Endothelial cell of umbilical vein (primary cell): ENCODE results near the gene RNF183. TPM values are rescaled to one million over a fixed set of nuclear protein-coding genes. Genes with fewer than 3 reads are reported as not detected.

Source experiments
- BruUV-seq: library from RNA; stranded (reverse); fragments of 400-500 nt; replicated peaks from 2 replicates; lab custom pipeline; 2021; lab: Mats Ljungman, UMichigan
- CTCF ChIA-PET: fragments of 300-600, 350-600 bp; sonication (Branson Sonifier 250); formaldehyde crosslinking; loops from one replicate; lab custom pipeline; 2021; ENCODE audit warnings: antibody characterized with exemption, inconsistent platforms; lab: Charles Lee
- POLR2A ChIA-PET: fragments of 300-600, 350-600 bp; sonication (Branson Sonifier 250); formaldehyde crosslinking; loops from one replicate; lab custom pipeline; 2021; ENCODE audit warnings: antibody characterized with exemption, inconsistent platforms; lab: Charles Lee
- DNase-seq: peaks from one replicate; pipeline ENCODE4 v3.0.0-alpha.2; 2011; ENCODE audit warnings: low read depth, low spot score
- FAIRE-seq: peaks from 2 replicates; lab custom pipeline; 2011; peaks lifted over from hg19 to GRCh38; lab: Jason Lieb, UNC
- H2AFZ ChIP-seq: 2 replicates; pipeline ENCODE4 v1.6.0; 2012; ENCODE audit warnings: low read depth, low read length, control low read depth, inconsistent platforms
- H3K27ac ChIP-seq: 2 replicates; pipeline ENCODE4 v1.5.1; 2011; ENCODE audit warnings: low read depth, mild to moderate bottlenecking, control low read depth, low read length, moderate library complexity; ENCODE audit not compliant: insufficient read depth
- H3K27me3 ChIP-seq, 2 experiments: 2 replicates each; pipeline versions ENCODE4 v1.6.0 to v1.6.1; 2011; ENCODE audit warnings: low read length in 2 of 2, mixed read lengths in 1 of 2; ENCODE audit not compliant: control insufficient read depth in 2 of 2, insufficient read depth in 2 of 2
- H3K36me3 ChIP-seq, 2 experiments: 2 replicates in 1 of 2; 3 replicates in 1 of 2; pipeline ENCODE4 v1.5.1; 2011; ENCODE audit warnings: low read length in 2 of 2, mild to moderate bottlenecking in 1 of 2, moderate library complexity in 1 of 2; ENCODE audit not compliant: control insufficient read depth in 2 of 2, insufficient read depth in 2 of 2; ENCODE audit errors: extremely low read depth in 1 of 2
- H3K4me1 ChIP-seq: 3 replicates; pipeline ENCODE4 v1.5.1; 2011; ENCODE audit warnings: mild to moderate bottlenecking, low read length; ENCODE audit not compliant: control insufficient read depth, insufficient read depth; ENCODE audit errors: extremely low read depth
- H3K4me2 ChIP-seq: 2 replicates; pipeline ENCODE4 v1.6.1; 2011; ENCODE audit warnings: low read length, control low read depth, mixed read lengths; ENCODE audit not compliant: insufficient read depth
- H3K4me3 ChIP-seq, 3 experiments: fragments of 200-600 bp in 1 of 3; sonication (generic), shearing (Covaris generic) in 1 of 3; replicated peaks in 1 of 3; 2 replicates each; pipeline ENCODE4 v1.5.1; 2011 to 2016; ENCODE audit warnings: control low read depth in 3 of 3, low read length in 3 of 3, mild to moderate bottlenecking in 2 of 3, inconsistent platforms in 1 of 3, low read depth in 1 of 3, moderate library complexity in 1 of 3; ENCODE audit not compliant: insufficient read depth in 1 of 3
- H3K79me2 ChIP-seq: 2 replicates; pipeline ENCODE4 v1.6.0; 2012; ENCODE audit warnings: low read length, inconsistent platforms; ENCODE audit not compliant: control insufficient read depth, insufficient read depth
- H3K9ac ChIP-seq: replicated peaks from 2 replicates; pipeline ENCODE3; 2011; ENCODE audit warnings: low read length, control low read depth; ENCODE audit not compliant: insufficient read depth; ENCODE audit errors: extremely low read depth
- H3K9me1 ChIP-seq: replicated peaks from 3 replicates; pipeline ENCODE4 v1.6.0; 2011; ENCODE audit warnings: mild to moderate bottlenecking, low read length; ENCODE audit not compliant: control insufficient read depth, insufficient read depth; ENCODE audit errors: extremely low read depth
- H3K9me3 ChIP-seq: replicated peaks from 2 replicates; pipeline ENCODE4 v1.5.1; 2012; ENCODE audit warnings: low read length, inconsistent platforms; ENCODE audit not compliant: control insufficient read depth, insufficient read depth
- H4K20me1 ChIP-seq: replicated peaks from 2 replicates; pipeline ENCODE3; 2011; ENCODE audit warnings: mild to moderate bottlenecking, low read length; ENCODE audit not compliant: control insufficient read depth, insufficient read depth; ENCODE audit errors: extremely low read depth
- CTCF ChIP-seq, 2 donors: IDR thresholded peaks; 1 replicate in 1 of 2; 2 replicates in 1 of 2; pipeline ENCODE4 v1.5.1; 2011; ENCODE audit warnings: low read length in 2 of 2, mild to moderate bottlenecking in 2 of 2, moderate library complexity in 2 of 2, control low read depth in 1 of 2, inconsistent platforms in 1 of 2, low read depth in 1 of 2; ENCODE audit not compliant: insufficient read depth in 1 of 2; ENCODE audit errors: extremely low read depth in 1 of 2
- EZH2 ChIP-seq: IDR thresholded peaks from 2 replicates; pipeline ENCODE4 v1.6.1; 2012; ENCODE audit warnings: borderline replicate concordance, low read depth, mild to moderate bottlenecking, moderate library complexity, low read length, inconsistent platforms; ENCODE audit not compliant: severe bottlenecking
- FOS ChIP-seq: IDR thresholded peaks from 2 replicates; pipeline ENCODE4 v1.6.1; 2011; ENCODE audit warnings: mild to moderate bottlenecking, low read length, moderate library complexity, borderline replicate concordance; ENCODE audit not compliant: insufficient read depth
- MAX ChIP-seq: IDR thresholded peaks from 2 replicates; pipeline ENCODE4 v1.6.1; 2011; ENCODE audit not compliant: insufficient read depth, insufficient read length
- MYC ChIP-seq: IDR thresholded peaks from one replicate; pipeline ENCODE4 v1.6.1; 2011; ENCODE audit warnings: mild to moderate bottlenecking, low read depth, low read length
- POLR2A ChIP-seq: IDR thresholded peaks from 2 replicates; pipeline ENCODE4 v1.6.1; 2012; ENCODE audit warnings: low read depth, mild to moderate bottlenecking, control low read depth, low read length
- POLR2AphosphoS5 ChIP-seq: IDR thresholded peaks from 2 replicates; pipeline ENCODE4 v1.6.1; 2012; ENCODE audit warnings: low read depth, mild to moderate bottlenecking, control low read depth, low read length, moderate library complexity; ENCODE audit not compliant: insufficient read depth
- dilution Hi-C: fragments of 300-500 bp; cut with MboI; formaldehyde crosslinking; loops from one replicate; pipeline ENCODE4 v1.15.0; 2019; ENCODE audit warnings: low sequenced_read_pairs; ENCODE audit not compliant: extremely low pct_ligation_motif_present
- intact Hi-C: fragments of 100-400 bp; cut with micrococcal nuclease; formaldehyde crosslinking; loops from one replicate; pipeline ENCODE4 v1.10.0; 2022
- polyA plus RNA-seq, 4 experiments: library from polyadenylated mRNA; depleted of rRNA in 3 of 4; stranded (reverse) in 3 of 4; unstranded in 1 of 4; fragments of >200 nt; gene quantifications; 2 replicates each; pipeline versions ENCODE4 v1.2.1 to v1.2.3, GENCODE V29; 2011 to 2012; ENCODE audit warnings: missing spikeins in 1 of 4
- total RNA-seq: library from RNA; stranded (reverse); gene quantifications from 2 replicates; pipeline ENCODE4 v1.2.3, GENCODE V29; 2021

The RNF183 gene
- total and polyA plus RNA-seq, 2 donors (not counting 3 experiments of a cell fraction or from before 2014, with no cell fraction given) = not detected

GRCh38 chr9:113247640-113248039 is 55.5 kb downstream of the RNF183 start:
- Histone ChIP-seq H3K9ac (no peak overlapping the region), H3K27me3 (no peaks in the 10 kb centered on the region), H3K27ac (no peak overlapping the region), H3K4me3 (no peak overlapping the region), H3K9me1 (no peaks in the 10 kb centered on the region), H2AFZ (no peak overlapping the region), H3K4me1 (no peaks in the 10 kb centered on the region), H4K20me1 (no peaks in the 10 kb centered on the region), H3K79me2 (no peaks in the 10 kb centered on the region), H3K4me2 (no peak overlapping the region), H3K36me3 (no peaks in the 10 kb centered on the region), H3K9me3 (no peaks in the 10 kb centered on the region)
- TF ChIP-seq POLR2AphosphoS5 (no peak), POLR2A (no peak), MAX (no peak), CTCF (IDR thresholded peaks at IDR 0.05; ENCODE audit: extremely low read depth in 1 of 2, insufficient read depth in 1 of 2, low read depth in 1 of 2, low read length in 2 of 2) (no peak), EZH2 (no peak), MYC (no peak), FOS (no peak)
- FAIRE-seq (no peak), DNase-seq (peak; percentile 15)
- intact Hi-C loops = no loop called here
- BruUV-seq = no TSS peak
- dilution Hi-C loops = no loop called here
- POLR2A ChIA-PET = no interaction called here
- CTCF ChIA-PET = no interaction called here

Other genes starting within 250 kb of the RNF183 start
- gene ZFP37, start 246.7 kb downstream of the RNF183 start, total RNA-seq = 1.3 and 1.6 TPM in 2 replicates
- 0.13 and 0.21 TPM in 2 replicates for gene ZFP37, start 246.7 kb downstream of the RNF183 start, polyA plus RNA-seq
- 3.7 and 4.0 TPM in 2 replicates for gene SLC31A2, start 152.4 kb downstream of the RNF183 start, total RNA-seq
- gene SLC31A2, start 152.4 kb downstream of the RNF183 start, polyA plus RNA-seq = 9.8 and 11.4 TPM in 2 replicates
- gene FKBP15, start 82.1 kb downstream of the RNF183 start, total RNA-seq = 24.6 and 26.8 TPM in 2 replicates
- gene FKBP15, start 82.1 kb downstream of the RNF183 start, polyA plus RNA-seq = 16.8 and 24.7 TPM in 2 replicates
- 20.8 and 22.7 TPM in 2 replicates for gene SLC31A1, start 81.8 kb downstream of the RNF183 start, total RNA-seq
- gene SLC31A1, start 81.8 kb downstream of the RNF183 start, polyA plus RNA-seq = 11.3 and 13.5 TPM in 2 replicates
- gene CDC26, start 27.8 kb downstream of the RNF183 start, total RNA-seq = 36.9 and 37.5 TPM in 2 replicates
- 17.6 and 25.7 TPM in 2 replicates for gene CDC26, start 27.8 kb downstream of the RNF183 start, polyA plus RNA-seq
- gene PRPF4, start 27.7 kb downstream of the RNF183 start, total RNA-seq = 24.2 and 25.8 TPM in 2 replicates
- gene PRPF4, start 27.7 kb downstream of the RNF183 start, polyA plus RNA-seq = 10.0 and 12.9 TPM in 2 replicates
- gene WDR31, start 36.9 kb upstream of the RNF183 start, total RNA-seq = 0.62 and 1.00 TPM in 2 replicates
- 0.22 and 0.25 TPM in 2 replicates for gene WDR31, start 36.9 kb upstream of the RNF183 start, polyA plus RNA-seq
- not detected in 2 replicates for gene BSPRY, start 46.2 kb upstream of the RNF183 start, total RNA-seq
- not detected in 2 replicates for gene BSPRY, start 46.2 kb upstream of the RNF183 start, polyA plus RNA-seq
- 7.6 and 8.0 TPM in 2 replicates for gene HDHD3, start 73.6 kb upstream of the RNF183 start, total RNA-seq
- 14.1 and 15.5 TPM in 2 replicates for gene HDHD3, start 73.6 kb upstream of the RNF183 start, polyA plus RNA-seq
- gene ALAD, start 97.9 kb upstream of the RNF183 start, total RNA-seq = 29.5 TPM in 2 replicates
- 11.8 and 12.8 TPM in 2 replicates for gene ALAD, start 97.9 kb upstream of the RNF183 start, polyA plus RNA-seq
- gene POLE3, start 107.3 kb upstream of the RNF183 start, total RNA-seq = 53.8 and 54.3 TPM in 2 replicates
- 61.5 and 68.6 TPM in 2 replicates for gene POLE3, start 107.3 kb upstream of the RNF183 start, polyA plus RNA-seq
- 0.66 and 0.88 TPM in 2 replicates for gene C9orf43, start 107.4 kb upstream of the RNF183 start, total RNA-seq
- gene C9orf43, start 107.4 kb upstream of the RNF183 start, polyA plus RNA-seq = 0.08 and 0.25 TPM in 2 replicates
- gene RGS3, start 160.4 kb upstream of the RNF183 start, total RNA-seq = 407 and 416 TPM in 2 replicates
- 356 and 385 TPM in 2 replicates for gene RGS3, start 160.4 kb upstream of the RNF183 start, polyA plus RNA-seq